ENCODE results near the gene CEBPA. TPM values are rescaled to one million over a fixed set of nuclear protein-coding genes. Genes with fewer than 3 reads are reported as not detected.

The CEBPA gene
- total RNA-seq, 4 donors from 2014 or later: 86.3 to 360 (median 196) TPM

- H3K27me3 ChIP-seq: no peaks in the 10 kb centered on the region
- no peaks in the 10 kb centered on the region for H3K36me3 ChIP-seq
- no peak for DNase-seq (ENCODE audit: low spot score in 2 of 2)
- peaks cover 7% of the 10 kb centered on the region for H3K9me3 ChIP-seq
- H3K4me3 ChIP-seq: no peak overlapping the region
- 83% methylated on average over 13 of the region's 15 CpGs for WGBS
- TF ChIP-seq CTCF (IDR thresholded peaks at IDR 0.05) (no peak), EP300 (IDR thresholded peaks at IDR 0.05) (no peak), POLR2AphosphoS5 (IDR thresholded peaks at IDR 0.05) (no peak), POLR2A (IDR thresholded peaks at IDR 0.05) (no peak)
- H3K27ac ChIP-seq: peak overlapping the region; percentile 83
- peaks cover 71% of the 10 kb centered on the region for H3K4me1 ChIP-seq
These were observed 10.5 kb downstream of the CEBPA start for GRCh38 chr19:33291623-33292534.

GRCh38 chr19:33290956-33291622 is 11.2 kb downstream of the CEBPA start:
- no peaks in the 10 kb centered on the region for H3K36me3 ChIP-seq
- no peak overlapping the region for H3K4me3 ChIP-seq
- peak overlapping the region; percentile 83 for H3K27ac ChIP-seq
- 79% methylated on average over 11 of the region's 14 CpGs for WGBS
- DNase-seq (ENCODE audit: low spot score in 2 of 2): no peak
- peaks cover 7% of the 10 kb centered on the region for H3K9me3 ChIP-seq
- H3K4me1 ChIP-seq: peaks cover 63% of the 10 kb centered on the region
- no peaks in the 10 kb centered on the region for H3K27me3 ChIP-seq
- TF ChIP-seq CTCF (IDR thresholded peaks at IDR 0.05) (no peak), POLR2AphosphoS5 (IDR thresholded peaks at IDR 0.05) (no peak), EP300 (IDR thresholded peaks at IDR 0.05) (no peak), POLR2A (IDR thresholded peaks at IDR 0.05) (no peak)

GRCh38 chr19:33290082-33290815 is 12.1 kb downstream of the CEBPA start:
- Histone ChIP-seq H3K4me3 (no peak overlapping the region), H3K27me3 (no peaks in the 10 kb centered on the region), H3K9me3 (peaks cover 7% of the 10 kb centered on the region), H3K36me3 (no peaks in the 10 kb centered on the region), H3K27ac (peak overlapping the region; percentile 66), H3K4me1 (peaks cover 55% of the 10 kb centered on the region)
- TF ChIP-seq CTCF (IDR thresholded peaks at IDR 0.05) (no peak), POLR2A (IDR thresholded peaks at IDR 0.05) (no peak), EP300 (IDR thresholded peaks at IDR 0.05) (no peak), POLR2AphosphoS5 (IDR thresholded peaks at IDR 0.05) (no peak)
- no peak for DNase-seq (ENCODE audit: low spot score in 2 of 2)
- WGBS: 40% methylated on average over 3 of the region's 11 CpGs

- Histone ChIP-seq H3K36me3 (no peaks in the 10 kb centered on the region), H3K4me1 (peaks cover 49% of the 10 kb centered on the region), H3K27ac (peak overlapping the region; percentile 35), H3K9me3 (peaks cover 7% of the 10 kb centered on the region), H3K27me3 (no peaks in the 10 kb centered on the region), H3K4me3 (no peak overlapping the region)
- TF ChIP-seq CTCF (IDR thresholded peaks at IDR 0.05) (no peak), EP300 (IDR thresholded peaks at IDR 0.05) (no peak), POLR2AphosphoS5 (IDR thresholded peaks at IDR 0.05) (no peak)
- no peak for DNase-seq (ENCODE audit: low spot score in 2 of 2)
These were observed 13.1 kb downstream of the CEBPA start for GRCh38 chr19:33289261-33289660.

All from suprapubic skin (tissue), 4 donors.